ENCODE measurements around the gene NUB1.

The NUB1 gene

DNA sequence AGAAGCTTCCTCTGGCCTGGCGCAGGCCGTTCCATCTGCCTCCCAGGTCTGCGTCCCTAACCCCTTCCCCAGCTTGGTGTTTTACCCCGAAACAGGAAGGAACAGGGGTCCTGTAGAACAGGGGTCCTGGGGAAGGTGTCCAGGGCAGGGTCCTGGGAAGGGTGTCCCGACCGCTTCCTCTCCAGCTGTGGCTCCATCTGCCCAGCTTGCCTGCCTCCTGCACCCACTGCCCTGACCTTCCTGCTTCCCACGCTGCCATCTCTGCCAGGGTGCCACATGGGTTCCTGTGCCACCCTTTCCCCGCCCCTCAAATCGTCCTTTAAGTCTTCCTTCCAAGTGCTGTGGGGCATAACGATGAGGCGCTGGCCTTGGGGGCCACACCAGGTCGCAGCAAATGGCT is 35.8 kb downstream of the NUB1 start:
- no peak for DNase-seq (ENCODE audit: low spot score)

DNA sequence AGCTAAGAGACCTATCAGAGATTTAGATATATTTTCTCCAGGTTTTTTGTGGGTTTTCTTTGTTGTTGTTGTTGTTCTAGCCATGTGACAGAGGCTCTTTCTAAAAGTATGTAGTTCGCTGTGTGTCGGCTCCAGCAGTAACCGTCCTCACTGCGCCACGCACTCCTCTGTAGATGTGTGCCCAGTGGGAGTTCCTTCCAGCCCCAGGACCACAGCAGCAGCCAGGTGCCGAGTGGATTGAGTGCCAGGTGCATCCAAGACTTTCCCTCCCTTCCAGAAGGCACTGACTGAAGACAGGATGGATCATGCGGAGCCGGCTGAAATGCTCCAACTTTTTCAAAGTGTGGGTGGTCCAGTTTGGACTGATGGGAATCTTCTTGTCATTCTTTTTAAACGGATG is 36.4 kb downstream of the NUB1 start:
- no peak for DNase-seq (ENCODE audit: low spot score)

DNA sequence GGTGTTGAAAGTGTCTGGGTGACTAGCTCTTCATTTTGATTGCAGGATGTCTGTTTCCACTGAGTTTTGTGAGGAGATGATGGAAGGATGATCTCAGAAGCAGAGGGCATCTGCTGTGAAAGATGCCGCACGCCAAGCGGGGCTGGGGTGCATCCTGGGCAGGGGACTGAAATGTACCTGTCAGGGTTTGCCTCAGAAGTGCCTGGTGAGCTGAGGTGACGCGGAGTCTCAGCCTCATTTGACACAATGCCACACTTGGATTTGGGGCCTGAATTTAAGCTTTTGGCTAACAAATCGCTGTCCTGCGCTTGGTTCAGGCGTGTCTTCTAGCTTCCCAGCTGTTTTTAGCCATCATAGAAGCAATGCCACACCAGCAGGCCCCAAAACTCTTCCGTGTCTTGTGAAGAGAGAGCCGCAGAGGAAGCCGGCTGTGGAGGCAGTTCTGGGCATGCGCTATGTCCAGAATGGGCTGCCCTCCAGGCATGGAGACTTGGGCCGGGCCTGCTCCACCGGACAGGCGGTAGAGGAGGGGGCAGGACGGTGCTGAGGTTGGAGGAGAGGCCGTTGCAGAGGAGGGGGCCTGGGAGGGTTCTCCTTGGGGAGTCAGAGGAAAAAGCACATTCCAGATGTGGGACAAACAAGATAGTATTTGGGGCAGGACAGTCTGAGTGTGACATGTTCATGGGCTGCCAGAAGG is 37.0 kb downstream of the NUB1 start:
- DNase-seq (ENCODE audit: low spot score), result no peak

DNA sequence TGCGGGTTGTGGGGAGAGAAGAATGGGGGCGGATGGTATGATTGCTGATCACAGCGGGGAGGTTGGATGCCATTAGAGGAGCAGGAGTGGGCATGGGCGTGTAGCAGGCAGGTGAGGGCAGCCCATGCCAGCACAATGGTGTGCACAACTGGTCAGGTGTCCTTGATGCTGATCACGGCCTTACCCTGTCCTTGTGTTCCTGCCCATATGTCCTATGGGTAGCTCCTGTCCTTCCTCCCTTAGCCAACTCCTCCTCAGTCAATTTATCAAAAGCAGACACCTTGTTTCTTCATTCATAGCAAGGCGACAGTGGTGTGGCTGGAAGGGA is 37.5 kb downstream of the NUB1 start:
- no peak for DNase-seq (ENCODE audit: low spot score)

DNA sequence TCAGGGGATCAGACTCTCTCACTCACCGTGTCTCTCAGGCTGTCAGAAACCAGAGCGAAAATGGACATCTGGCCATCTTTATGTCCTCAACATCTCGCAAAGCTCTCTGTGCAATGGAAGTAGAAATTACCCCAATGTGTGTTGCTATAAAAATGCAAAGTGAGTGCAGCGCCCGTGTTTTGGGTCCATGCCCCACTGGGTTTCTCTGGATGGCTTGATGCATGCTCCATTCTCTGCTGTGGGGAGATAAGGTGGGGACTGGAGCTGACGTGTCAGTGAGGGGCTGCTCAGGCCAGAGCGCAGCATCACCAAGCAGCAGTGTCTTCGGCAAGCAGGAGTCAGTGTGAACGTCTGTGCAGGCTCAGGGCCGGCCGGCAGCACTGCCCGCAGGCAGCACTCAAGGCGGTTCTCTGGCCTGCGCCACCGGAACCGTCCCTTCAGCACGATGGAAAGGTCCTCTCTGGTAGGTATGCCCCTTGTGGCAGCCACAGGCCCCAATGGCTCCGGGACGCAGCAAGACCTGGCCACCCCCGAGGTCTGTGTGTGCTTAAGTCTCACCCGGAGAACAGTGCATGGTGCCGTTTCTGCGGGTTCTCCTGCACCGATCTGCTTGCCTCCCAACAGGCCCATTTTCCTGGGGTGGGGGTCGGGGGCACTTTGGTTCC is 38.1 kb downstream of the NUB1 start:
- no peak for DNase-seq (ENCODE audit: low spot score)

DNA sequence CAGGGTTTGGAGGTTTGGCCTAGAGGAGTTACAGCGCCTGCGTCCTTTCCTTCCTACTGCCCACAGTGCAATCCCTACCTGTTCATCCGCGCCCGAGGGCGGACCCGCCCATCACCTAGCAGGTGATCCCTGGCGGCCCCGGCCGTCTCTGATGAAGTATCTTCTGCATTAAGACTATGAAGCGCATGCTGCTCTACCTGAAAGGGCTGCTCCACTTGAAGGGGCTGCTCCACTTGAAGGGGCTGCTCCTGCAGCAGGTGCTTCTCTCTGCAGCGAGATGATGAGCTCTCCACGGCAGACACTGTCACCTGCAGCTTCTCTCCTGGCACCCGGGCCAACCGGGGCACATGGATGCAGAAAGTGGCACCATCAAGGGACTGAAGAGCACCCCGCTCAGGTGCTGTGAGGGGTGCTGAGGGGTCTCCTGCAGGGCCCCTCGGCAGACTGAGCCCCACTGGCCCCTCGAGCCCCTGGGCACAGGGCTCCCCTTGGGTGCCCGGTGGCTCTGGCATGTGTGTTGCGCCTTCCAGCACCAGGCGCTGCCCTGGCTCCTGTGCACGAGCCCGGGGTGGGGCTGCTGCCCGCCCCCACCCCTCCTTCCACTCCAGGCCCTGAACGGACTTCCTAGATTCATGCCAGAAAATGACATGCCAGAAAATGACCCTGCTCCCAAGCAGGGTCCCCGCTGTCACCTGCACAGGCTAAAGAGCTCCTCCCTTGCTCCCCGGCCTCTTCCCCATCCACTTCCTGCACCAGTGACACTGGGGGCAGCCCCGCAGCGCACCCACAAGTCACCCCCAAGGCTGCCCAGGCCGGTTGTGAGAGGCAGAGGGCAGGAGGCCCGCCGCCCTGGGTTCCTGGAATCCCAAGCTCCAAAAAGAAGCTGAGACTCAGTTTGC is 38.8 kb downstream of the NUB1 start:
- no peak for DNase-seq (ENCODE audit: low spot score)

DNA sequence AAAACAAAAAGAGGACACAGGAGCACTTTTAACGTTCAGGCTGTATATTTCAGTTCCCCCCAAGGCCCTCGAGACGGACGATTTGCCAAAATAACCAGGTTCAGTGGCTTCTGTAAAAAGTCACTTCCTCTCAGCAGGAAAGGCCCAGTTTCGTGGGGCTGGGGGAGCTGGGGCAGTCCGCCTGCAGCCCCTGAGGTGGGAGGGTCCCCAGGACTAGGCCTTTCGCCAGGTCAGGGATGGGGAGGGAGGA is 39.4 kb downstream of the NUB1 start:
- no peak for DNase-seq (ENCODE audit: low spot score)

DNA sequence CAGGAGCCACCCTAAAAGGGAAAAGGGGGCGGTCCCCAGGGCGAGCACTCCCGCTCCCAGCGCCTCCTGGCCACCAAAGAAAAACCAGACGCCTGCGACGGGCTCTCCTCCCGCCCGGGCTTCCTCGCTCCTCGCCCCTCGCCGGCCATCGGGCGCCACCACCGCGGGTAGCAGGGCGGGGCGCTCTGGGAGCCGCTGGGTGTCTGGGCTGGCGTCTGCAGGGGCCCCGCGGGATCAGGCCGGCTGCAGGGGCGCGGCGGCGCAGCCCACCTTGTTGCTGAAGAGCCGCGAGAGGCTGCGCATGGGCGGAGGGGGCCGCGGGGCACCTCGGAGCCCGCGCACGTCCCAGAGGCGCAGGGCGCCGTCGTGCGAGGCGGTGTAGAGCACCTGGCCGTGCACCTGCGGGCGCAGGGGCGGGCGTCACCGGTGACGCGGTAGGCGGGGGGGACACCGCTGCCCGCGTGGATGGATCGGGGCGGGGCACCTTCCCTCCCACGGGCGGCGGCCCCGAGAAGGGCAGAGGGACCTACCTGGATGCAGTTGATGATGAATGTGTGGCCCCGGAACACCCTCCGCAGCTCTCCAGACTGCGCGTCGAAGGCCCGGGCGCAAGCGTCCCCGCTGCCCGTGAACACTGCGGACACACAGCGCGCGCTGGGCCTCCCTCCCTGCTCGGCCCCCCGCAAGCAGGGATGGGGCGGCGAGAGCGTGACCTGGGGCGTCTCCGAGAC is 39.9 kb downstream of the NUB1 start:
- no peak for DNase-seq (ENCODE audit: low spot score)

DNA sequence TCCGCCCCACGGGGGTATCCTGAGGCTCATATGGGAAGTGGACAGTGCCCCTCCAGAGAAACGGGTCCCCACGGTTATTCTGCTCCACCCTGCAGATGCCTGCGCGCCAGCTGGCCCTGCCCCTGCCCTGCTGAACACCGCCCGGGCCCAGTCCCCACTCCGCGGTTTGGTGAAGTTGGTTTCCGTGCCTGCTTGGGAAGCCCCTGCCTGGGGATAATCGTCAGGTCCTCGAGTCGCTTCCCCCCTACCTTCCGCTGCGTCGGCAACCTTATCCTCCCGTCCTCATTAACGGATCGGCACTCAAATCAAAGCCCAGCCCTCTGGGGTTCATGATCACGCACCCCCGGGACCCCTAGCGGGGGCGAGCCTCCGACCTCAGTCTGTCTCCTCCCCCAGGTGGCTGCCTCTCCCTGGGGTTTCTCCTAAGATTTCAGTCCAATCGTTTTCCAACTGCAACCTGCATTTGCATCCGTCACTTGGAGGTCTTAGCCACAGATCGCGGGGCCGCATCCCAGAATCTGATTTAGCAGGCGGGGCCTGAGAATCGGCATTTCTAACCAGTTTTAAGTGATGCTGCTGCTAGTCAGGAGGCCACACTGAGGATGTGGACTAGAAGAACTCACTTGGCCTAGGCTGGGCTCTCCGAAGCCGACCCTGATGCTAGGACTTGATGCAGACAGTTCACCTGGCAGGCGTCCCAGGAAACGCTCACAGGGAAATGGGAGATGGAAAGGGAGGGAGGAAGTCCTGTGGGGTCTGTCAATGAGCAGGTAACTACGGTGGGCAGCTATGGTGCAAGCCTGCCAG is 40.7 kb downstream of the NUB1 start:
- no peak for DNase-seq (ENCODE audit: low spot score)

DNA sequence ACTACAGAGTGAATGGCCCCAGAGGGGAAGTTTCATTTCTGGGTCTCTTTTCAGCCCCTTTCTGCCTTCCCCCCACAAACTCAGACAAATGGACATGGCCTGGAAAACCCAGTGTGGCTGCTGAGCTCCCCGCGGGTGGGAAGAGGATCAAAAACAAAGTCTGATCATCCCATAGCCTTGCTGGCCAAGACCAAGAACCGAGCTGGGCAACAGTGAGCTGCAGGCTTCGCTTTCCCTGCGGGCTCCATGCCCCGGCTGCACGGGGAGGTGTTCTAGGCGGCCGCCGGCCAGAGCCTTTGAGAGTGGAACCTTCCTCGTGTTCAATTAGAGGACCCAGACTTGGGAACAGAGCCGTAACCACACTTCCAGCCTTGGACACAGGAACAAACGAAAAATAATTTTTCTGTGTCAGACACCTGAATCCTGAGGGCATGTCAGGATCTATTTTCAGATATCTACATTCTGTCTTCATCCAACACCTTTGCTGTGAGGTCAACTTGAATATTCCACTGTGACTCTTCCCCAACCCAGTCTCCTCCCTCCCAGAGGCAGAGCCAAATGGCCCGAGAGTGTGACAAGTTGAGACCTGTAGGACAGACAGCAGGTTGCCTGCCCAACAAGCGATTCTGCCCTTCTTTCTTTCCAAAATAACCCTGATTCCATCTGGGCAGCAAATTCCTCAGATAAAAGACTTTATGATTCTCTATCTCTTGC is 42.2 kb downstream of the NUB1 start:
- no peak for DNase-seq (ENCODE audit: low spot score)

DNA sequence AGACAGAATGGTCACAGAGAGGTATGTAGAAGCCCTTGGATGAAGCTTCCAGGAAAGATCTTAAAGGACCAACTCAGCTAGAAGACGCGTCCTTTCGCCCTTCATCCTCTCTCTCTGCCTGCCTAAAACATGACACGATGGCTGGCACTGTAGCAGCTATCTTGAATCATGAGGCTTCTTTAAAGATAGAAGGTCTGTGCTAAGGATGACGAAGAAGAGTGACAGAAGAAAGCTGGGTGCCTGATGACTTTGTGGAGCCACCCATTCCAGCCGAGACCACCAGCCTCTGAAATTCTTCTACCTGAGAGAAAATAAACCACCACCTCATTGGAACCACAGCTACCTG is 42.7 kb downstream of the NUB1 start:
- DNase-seq (ENCODE audit: low spot score), result no peak

DNA sequence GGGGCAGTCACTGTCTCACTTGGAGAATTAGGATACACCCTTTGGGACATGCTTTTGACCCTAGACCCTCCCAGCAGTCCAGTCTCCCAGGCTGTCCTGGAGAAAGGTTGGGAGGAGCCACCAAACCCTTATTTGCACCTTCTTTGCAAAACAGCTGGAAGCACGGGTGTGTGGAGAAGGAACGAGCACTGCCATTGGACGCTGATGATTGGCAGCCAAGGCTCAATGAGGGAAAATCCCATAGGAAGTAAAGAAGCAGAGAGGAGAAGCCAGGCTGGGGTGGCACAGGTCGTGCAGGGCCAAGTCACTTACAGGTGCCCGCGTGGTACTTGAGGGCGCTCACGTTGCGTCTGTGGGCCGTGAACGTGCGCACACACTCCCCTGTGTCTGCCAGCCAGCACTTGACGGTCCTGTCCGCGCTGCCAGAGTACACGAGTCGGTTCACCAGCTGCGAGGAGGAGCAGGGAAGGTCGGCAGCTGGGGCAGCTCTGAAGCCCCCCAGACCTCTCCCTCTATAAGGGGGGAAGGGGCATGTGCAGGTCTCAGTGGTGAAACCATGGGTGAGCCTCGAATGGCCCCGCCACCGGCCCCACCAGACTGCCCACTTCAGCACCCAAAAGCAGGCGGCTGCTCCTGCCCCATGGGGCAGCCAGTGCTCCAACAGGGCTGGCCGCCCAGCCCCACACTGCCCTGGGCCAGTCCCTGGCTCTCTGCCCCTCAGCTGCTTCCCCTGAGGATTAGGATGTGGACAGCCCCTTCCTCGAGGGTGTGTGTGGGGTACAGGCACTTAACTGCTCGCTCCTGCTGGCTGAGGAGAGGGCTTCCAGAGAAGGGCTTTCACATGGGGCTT is 43.4 kb downstream of the NUB1 start:
- no peak for DNase-seq (ENCODE audit: low spot score)

DNA sequence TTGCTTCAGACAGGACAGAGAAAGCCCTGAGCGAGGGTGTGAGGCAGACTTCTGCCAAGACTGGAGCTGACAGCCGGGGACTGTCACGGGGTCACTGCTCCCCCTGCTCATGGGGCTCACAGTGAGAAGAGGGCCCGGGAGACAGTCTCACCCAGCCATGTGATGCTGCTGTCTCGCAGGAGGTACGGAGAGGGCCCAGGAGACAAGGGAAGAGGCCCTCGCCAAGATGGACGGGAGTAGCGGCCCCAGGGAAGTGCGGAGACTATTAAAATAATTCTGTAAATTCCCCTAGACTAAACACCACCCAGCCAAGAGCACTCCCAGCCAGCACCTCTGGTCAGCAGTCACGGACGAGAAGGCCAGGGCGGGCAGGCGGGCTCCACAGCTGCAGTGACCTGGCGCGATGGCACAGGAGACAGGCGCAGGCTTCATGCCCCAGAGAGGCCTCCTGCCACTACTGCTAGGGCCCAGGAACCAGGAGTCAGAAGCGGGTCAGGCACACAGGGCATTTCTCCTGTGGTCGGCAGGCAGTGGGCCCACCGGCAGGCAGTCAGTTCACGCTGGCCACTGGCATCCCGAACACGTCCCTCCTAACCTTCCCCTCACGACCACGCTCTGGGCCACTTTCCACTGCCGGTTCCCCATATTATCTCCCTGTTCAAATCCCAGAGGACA is 44.2 kb downstream of the NUB1 start:
- DNase-seq (ENCODE audit: low spot score), result no peak

DNA sequence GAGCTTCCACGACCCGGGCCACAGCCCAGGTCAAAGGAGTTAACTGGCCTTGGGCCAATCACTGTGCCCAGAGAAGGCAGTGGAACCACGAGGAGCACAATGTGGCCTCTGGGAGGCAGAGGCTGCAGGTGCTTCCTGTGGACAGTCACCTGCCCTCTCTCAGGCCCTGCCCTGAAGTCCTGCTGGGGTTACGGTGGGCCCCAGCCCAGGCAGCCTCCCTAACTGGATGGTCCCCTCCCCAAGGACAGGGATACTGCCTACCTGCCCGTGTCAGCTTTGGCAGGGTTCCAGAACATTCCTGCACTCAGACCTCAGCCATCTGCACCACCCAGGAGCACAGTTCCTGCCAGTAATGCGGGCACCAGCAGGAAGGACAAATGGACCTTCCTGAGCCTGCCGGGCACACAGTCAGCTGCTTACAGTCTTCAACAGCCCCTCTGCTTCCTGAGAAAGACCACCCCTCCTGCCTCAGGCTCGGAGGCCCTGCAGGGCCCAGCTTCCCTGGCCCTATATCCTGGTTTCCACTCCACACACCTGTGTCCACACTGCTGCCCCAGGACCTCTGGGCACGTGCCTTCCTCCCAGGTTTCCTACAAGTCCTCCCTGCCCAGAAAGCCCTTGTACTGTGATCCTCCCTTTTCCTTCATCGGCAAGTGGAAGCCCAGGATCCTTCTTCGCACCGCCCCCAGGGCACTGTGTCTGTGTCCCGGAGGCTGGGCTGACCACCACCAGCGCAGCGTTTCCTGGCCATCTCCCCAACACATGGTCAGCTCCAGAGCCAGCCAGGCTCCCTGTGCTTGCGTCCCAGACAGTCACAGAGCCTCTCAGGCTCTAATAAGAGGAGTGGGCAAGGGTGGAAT is 44.9 kb downstream of the NUB1 start:
- DNase-seq (ENCODE audit: low spot score), result peak; percentile 63

DNA sequence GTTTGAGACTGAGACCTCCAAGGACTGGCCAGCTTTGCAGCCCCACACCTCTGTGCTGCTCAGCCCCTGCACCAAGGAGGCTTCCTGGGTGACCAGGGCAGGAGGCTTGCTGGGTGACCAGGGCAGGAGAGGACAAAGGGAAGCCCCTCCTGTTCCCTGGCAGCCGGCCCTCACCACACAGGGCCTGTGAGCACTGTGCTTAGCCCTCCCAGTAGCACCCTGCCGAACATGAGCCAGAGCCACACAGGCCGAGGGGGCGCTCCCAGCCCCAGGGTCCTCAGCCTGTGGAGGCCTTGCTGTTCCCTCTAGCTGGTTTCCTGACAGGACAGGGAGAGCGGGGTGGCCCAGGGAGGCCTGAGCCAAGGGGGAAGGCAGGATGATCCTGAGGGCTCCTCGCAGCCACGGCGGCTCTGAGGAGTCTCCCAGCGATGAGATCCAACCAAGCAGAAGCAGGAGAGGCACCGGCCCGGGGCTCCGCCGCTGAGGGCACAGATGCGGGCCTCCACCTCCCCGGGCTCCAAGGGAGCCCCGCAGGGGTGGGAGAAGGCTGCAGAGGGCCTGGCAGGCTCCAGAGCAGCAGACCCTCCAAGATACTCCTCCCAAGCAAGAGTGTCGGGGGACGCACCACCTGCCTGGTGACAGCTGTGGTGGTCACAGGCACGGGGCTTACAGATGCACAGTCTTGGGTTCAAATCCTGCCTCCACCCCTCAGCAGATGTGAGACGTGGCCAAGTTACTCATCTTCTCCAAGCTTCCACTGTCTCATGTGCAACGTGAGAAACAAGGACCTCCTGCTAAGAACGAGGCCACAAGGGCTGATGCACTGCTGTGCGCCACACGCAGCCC is 45.8 kb downstream of the NUB1 start:
- DNase-seq (ENCODE audit: low spot score), result no peak

DNA sequence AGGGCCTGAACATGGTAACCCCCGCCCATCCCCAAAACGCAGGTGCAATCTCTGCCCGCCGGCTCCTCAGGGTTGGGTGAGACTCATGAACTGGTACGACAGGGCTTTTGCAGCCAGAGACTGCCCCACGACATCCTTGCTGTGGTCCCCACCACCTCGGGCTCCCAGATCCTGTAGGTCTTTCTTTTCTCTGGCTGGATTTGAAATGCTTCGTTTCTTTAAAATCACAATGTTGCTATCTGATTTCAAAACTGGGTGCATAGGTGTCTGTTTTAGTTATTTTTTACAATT is 46.3 kb downstream of the NUB1 start:
- no peak for DNase-seq (ENCODE audit: low spot score)

DNA sequence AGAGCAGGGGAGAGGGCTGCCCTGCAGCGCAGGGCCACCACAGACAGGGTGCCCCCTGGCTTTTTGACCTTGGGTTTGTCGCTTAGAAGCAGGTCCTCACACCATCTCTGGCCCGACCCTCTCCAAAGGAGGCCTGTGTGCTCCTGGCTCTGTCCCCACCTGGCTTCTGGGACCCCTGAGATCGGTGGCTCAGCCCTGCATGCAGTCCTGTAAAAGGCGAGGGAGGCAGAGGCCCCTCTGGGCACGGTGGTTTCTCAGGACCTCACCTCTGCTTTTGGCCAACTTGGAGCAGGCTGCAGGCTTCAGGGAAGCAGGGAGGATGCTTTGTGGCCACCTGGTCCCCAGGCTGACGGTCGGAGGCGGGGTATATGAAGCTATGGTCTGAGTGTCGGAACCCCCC is 46.8 kb downstream of the NUB1 start:
- no peak for DNase-seq (ENCODE audit: low spot score)

DNA sequence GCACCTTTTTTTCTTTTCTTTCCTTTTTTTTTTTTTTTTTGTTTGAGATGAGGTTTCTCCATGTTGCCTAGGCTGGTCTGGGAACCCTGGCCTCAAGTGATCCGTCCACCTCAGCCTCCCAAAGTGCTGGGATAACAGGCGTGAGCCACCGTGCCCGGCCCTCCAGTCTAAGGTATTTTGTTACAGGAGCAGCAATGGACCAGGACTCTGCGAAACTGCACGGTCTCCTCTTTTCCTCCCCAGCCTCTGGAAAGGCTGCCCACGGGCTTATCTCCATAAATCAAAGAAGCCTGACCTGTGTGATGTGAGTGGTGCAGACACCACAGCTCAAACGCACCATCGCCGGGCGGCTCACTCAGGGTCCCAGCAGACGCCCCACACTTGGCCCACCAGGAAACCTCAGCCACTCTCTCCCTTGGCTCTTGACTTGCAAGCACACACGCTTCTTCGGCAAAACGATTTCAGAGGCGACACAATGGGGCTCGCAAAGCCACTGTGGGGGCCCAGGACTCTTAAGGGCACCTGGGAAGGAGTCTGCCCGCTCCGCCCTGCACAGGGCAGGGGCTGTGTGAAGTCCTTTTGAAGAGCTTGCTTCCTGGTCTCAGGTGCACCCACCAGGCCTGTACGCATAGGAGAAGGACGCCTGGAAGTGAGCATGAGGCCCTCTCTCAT is 47.6 kb downstream of the NUB1 start:
- DNase-seq (ENCODE audit: low spot score), result no peak

Measured in LoVo (cell line).